Trophoblast cell (in vitro differentiated cells and primary cell): ENCODE data around the gene NUCB2.

Source experiments
- DNase-seq, 2 donors: peaks; one replicate each; pipeline ENCODE4 v3.0.0-alpha.2; 2016
- H2AFZ ChIP-seq: 2 replicates; pipeline ENCODE4 v1.6.1; 2013; ENCODE audit warnings: low read length, moderate library complexity, mild to moderate bottlenecking; ENCODE audit not compliant: insufficient read depth, poor library complexity
- H2AK5ac ChIP-seq: 2 replicates; pipeline ENCODE4 v1.6.1; 2013; ENCODE audit warnings: mild to moderate bottlenecking, low read length
- H2BK120ac ChIP-seq: 2 replicates; pipeline ENCODE4 v1.6.1; 2013; ENCODE audit warnings: low read length, mild to moderate bottlenecking, moderate library complexity; ENCODE audit not compliant: insufficient read depth, poor library complexity
- H2BK12ac ChIP-seq: 2 replicates; pipeline ENCODE4 v1.6.1; 2013; ENCODE audit warnings: mild to moderate bottlenecking, low read length, moderate library complexity
- H2BK5ac ChIP-seq: 2 replicates; pipeline ENCODE4 v1.6.1; 2013; ENCODE audit warnings: low read length, low read depth, moderate library complexity, mild to moderate bottlenecking; ENCODE audit not compliant: poor library complexity
- H3K14ac ChIP-seq: 2 replicates; pipeline ENCODE4 v1.6.1; 2013; ENCODE audit warnings: mild to moderate bottlenecking, low read length
- H3K18ac ChIP-seq: 2 replicates; pipeline ENCODE4 v1.6.1; 2013; ENCODE audit warnings: mild to moderate bottlenecking, low read length
- H3K23ac ChIP-seq: 2 replicates; pipeline ENCODE4 v1.6.1; 2013; ENCODE audit warnings: low read length
- H3K27ac ChIP-seq: 2 replicates; pipeline ENCODE4 v1.5.1; 2013; ENCODE audit warnings: low read depth, mild to moderate bottlenecking, inconsistent platforms, low read length, moderate library complexity
- H3K27me3 ChIP-seq: 2 replicates; pipeline ENCODE4 v1.6.1; 2013; ENCODE audit warnings: inconsistent platforms, mild to moderate bottlenecking, low read length, moderate library complexity; ENCODE audit not compliant: insufficient read depth
- H3K36me3 ChIP-seq, 2 experiments: 1 replicate in 1 of 2; 2 replicates in 1 of 2; pipeline ENCODE4 v1.6.1; 2013; ENCODE audit warnings: low read length in 2 of 2, mild to moderate bottlenecking in 2 of 2, moderate library complexity in 1 of 2; ENCODE audit not compliant: insufficient read depth in 2 of 2, control insufficient read depth in 1 of 2
- H3K4ac ChIP-seq: 2 replicates; pipeline ENCODE4 v1.6.1; 2013; ENCODE audit warnings: low read depth, mild to moderate bottlenecking, low read length, moderate library complexity
- H3K4me1 ChIP-seq, 2 experiments: 1 replicate in 1 of 2; 2 replicates in 1 of 2; pipeline ENCODE4 v1.6.1; 2013; ENCODE audit warnings: low read length in 2 of 2, mild to moderate bottlenecking in 2 of 2, moderate library complexity in 1 of 2; ENCODE audit not compliant: insufficient read depth in 2 of 2, control insufficient read depth in 1 of 2
- H3K4me2 ChIP-seq: 2 replicates; pipeline ENCODE4 v1.6.1; 2013; ENCODE audit warnings: inconsistent platforms, mild to moderate bottlenecking, low read length, moderate library complexity
- H3K4me3 ChIP-seq: 2 replicates; pipeline ENCODE4 v1.5.1; 2013; ENCODE audit warnings: mild to moderate bottlenecking, low read depth, low read length, inconsistent platforms
- H3K79me1 ChIP-seq: one replicate; pipeline ENCODE4 v1.6.1; 2013; ENCODE audit warnings: low read length
- H3K79me2 ChIP-seq: 2 replicates; pipeline ENCODE4 v1.6.1; 2013; ENCODE audit warnings: low read length, mild to moderate bottlenecking; ENCODE audit not compliant: control insufficient read depth, insufficient read depth, poor library complexity
- H3K9ac ChIP-seq: 2 replicates; pipeline ENCODE4 v1.6.1; 2013; ENCODE audit warnings: mild to moderate bottlenecking, low read length
- H3K9me3 ChIP-seq: 2 replicates; pipeline ENCODE4 v1.6.1; 2013; ENCODE audit warnings: low read depth, mild to moderate bottlenecking, control low read depth, inconsistent platforms, low read length; ENCODE audit not compliant: insufficient read depth
- H4K12ac ChIP-seq: 2 replicates; pipeline ENCODE4 v1.6.1; 2013; ENCODE audit warnings: low read depth, mild to moderate bottlenecking, low read length, moderate library complexity
- H4K8ac ChIP-seq: 2 replicates; pipeline ENCODE4 v1.6.1; 2013; ENCODE audit warnings: low read depth, mild to moderate bottlenecking, low read length, moderate library complexity
- H4K91ac ChIP-seq: one replicate; pipeline ENCODE4 v1.6.1; 2013; ENCODE audit warnings: low read depth, mild to moderate bottlenecking, low read length, moderate library complexity
- WGBS: extraction: QIAGEN DNeasy Blood & Tissue Kit; methylation state at CpG from one replicate; pipeline ENCODE4 v1.1.7; 2013; ENCODE audit warnings: missing lambda C conversion rate; ENCODE audit not compliant: insufficient read length, insufficient coverage; ENCODE audit errors: extremely low coverage; 5-methylcytosine and 5-hydroxymethylcytosine counted together

NUCB2 gene

DNA sequence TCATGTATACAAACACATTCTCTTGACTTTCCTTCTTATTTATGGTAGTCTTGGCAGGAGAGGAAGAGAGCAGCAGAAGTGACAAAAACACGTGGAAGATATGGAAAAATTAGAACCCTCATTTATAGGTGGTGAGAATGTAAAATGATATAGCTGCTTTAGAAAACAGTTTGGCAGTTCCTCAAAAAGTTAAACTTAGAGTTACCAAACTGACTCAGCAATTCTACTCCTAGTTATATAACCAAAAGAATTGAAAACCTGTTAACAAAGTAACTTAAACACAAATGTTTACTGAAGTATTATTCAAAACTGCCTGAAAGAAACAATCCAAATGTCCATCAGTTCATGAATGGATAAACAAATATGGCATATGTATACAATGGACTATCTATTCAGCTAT, 16.8 kb downstream of the NUCB2 start:
- Histone ChIP-seq H3K36me3 (peaks cover 0 to 2% of the 10 kb centered on the region in 2 experiments), H3K9me3 (no peaks in the 10 kb centered on the region)

DNA sequence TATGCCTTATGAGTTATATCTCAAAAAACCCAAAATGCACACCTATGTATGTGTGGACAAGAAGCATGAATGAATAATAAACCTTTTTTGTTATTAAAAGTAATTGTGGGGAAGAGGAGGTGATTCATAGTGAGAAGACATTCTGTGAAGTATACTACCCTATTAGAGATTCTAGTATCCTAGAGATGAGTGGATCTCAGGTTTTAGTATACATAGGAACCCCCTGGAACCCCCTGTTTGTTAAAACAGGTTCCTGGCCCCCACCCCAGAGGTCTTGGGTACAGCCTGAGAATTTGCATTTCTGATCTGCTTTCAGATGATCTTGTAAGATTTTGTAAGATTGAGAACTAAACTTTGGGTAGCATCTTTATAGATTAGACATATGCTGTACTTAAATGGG, 17.5 kb downstream of the NUCB2 start:
- no peak overlapping the region for H3K23ac ChIP-seq
- no peak overlapping the region for H3K4me2 ChIP-seq
- H2BK12ac ChIP-seq: no peak overlapping the region
- no peaks in the 10 kb centered on the region for H3K9me3 ChIP-seq
- H2AFZ ChIP-seq: no peak overlapping the region
- H3K36me3 ChIP-seq: no peaks in the 10 kb centered on the region
- no peaks in the 10 kb centered on the region for H3K27me3 ChIP-seq
- no peak overlapping the region for H3K18ac ChIP-seq
- no peak overlapping the region for H3K4me3 ChIP-seq
- no peak overlapping the region for H4K91ac ChIP-seq
- DNase-seq: no peak
- H3K4me1 ChIP-seq: no peaks in the 10 kb centered on the region
- no peaks in the 10 kb centered on the region for H3K79me2 ChIP-seq
- H3K79me1 ChIP-seq: no peaks in the 10 kb centered on the region
- H4K12ac ChIP-seq: no peak overlapping the region
- H2BK120ac ChIP-seq: no peak overlapping the region
- H3K27ac ChIP-seq: no peak overlapping the region
- H3K4ac ChIP-seq: no peak overlapping the region
- H4K8ac ChIP-seq: no peak overlapping the region
- H3K14ac ChIP-seq: no peak overlapping the region
- H2AK5ac ChIP-seq: no peak overlapping the region
- no peak overlapping the region for H3K9ac ChIP-seq
- no peak overlapping the region for H2BK5ac ChIP-seq

More for the DNA sequence above, 16.8 kb downstream of the NUCB2 start:
- WGBS: no CpG with 5 or more reads among the region's 1 CpG
- Histone ChIP-seq H3K9ac (no peak overlapping the region), H3K23ac (no peak overlapping the region), H2BK12ac (no peak overlapping the region), H4K12ac (no peak overlapping the region), H3K4me3 (no peak overlapping the region), H4K91ac (no peak overlapping the region), H3K27ac (no peak overlapping the region), H2AFZ (no peak overlapping the region), H4K8ac (no peak overlapping the region), H3K4me2 (no peak overlapping the region), H3K4ac (no peak overlapping the region), H3K79me2 (no peaks in the 10 kb centered on the region), H2AK5ac (no peak overlapping the region), H2BK5ac (no peak overlapping the region), H3K14ac (no peak overlapping the region), H3K18ac (no peak overlapping the region), H3K27me3 (no peaks in the 10 kb centered on the region), H3K4me1 (no peaks in the 10 kb centered on the region), H2BK120ac (no peak overlapping the region), H3K79me1 (no peaks in the 10 kb centered on the region)
- DNase-seq: no peak

DNA sequence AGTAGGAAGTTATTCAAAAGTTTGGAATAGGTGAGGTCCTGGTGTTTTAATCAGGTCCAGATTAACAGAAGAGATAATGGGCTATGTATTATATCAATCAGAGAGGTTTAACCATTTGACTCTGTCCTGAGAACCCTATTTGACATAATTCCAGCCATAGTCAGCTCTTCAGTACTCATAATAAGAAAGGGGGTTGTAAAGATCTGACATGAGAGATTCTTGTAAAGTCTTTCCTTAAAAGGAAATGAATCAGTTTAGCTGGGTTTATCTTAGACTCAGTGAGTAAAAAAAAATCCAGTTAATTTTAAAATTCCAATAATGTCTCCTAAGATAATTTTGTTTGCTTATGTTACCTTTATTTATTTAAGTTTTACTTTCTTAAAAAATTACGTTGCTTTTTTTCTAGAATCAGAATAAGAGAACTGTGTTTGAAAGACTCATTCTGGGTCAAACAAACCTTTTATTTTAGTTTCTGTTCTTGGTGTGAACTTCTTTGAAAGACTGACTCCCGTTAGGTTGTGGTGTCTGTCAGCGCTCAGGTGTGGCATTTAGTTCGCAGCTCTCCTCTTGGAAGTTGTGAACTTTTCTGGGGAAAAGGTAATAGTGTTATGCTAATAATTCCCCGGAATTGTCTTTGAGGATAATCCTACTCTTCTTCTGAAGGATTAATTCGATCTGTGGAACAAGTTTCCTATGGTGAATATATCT, 20.5 kb downstream of the NUCB2 start:
- Histone ChIP-seq H3K23ac (no peak overlapping the region), H3K4me2 (no peak overlapping the region), H3K14ac (no peak overlapping the region), H4K12ac (no peak overlapping the region), H2BK12ac (no peak overlapping the region), H3K4me3 (no peak overlapping the region), H3K79me2 (no peaks in the 10 kb centered on the region), H2BK120ac (no peak overlapping the region), H3K9me3 (no peaks in the 10 kb centered on the region), H3K18ac (no peak overlapping the region), H3K79me1 (no peaks in the 10 kb centered on the region), H3K4ac (no peak overlapping the region), H3K27me3 (no peaks in the 10 kb centered on the region), H3K9ac (no peak overlapping the region), H3K4me1 (no peaks in the 10 kb centered on the region), H2AK5ac (no peak overlapping the region), H3K27ac (no peak overlapping the region), H2BK5ac (no peak overlapping the region), H2AFZ (no peak overlapping the region), H4K91ac (no peak overlapping the region), H3K36me3 (peaks cover 0 to 1% of the 10 kb centered on the region in 2 experiments), H4K8ac (no peak overlapping the region)
- no CpG with 5 or more reads among the region's 6 CpGs for WGBS
- DNase-seq: no peak

DNA sequence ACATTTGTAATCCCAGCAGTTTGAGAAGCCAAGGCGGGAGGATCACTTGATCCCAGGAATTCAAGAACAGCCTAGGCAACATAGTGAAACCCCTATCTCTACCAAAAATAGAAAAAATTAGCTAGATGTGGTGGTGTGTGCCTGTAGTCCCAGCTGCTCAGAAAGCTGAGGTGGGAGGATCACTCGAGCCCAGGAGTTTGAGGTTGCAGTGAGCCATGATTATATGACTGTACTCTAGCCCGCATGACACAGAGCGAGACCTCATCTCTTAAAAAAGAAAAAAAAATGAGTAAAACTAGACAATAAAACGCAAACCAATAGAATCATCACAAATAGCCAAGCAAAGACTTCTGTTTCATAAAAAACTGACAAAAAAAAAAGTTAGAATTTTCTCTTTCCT, 21.8 kb downstream of the NUCB2 start:
- H2BK12ac ChIP-seq: no peak overlapping the region
- H3K18ac ChIP-seq: no peak overlapping the region
- no peak overlapping the region for H2BK5ac ChIP-seq
- no peak overlapping the region for H3K9ac ChIP-seq
- no peak overlapping the region for H3K4me3 ChIP-seq
- no peak overlapping the region for H3K4ac ChIP-seq
- H3K23ac ChIP-seq: no peak overlapping the region
- no peak overlapping the region for H2BK120ac ChIP-seq
- H3K79me1 ChIP-seq: no peaks in the 10 kb centered on the region
- no peak for DNase-seq
- H3K79me2 ChIP-seq: no peaks in the 10 kb centered on the region
- H3K14ac ChIP-seq: no peak overlapping the region
- no peak overlapping the region for H3K27ac ChIP-seq
- H2AK5ac ChIP-seq: no peak overlapping the region
- no peaks in the 10 kb centered on the region for H3K27me3 ChIP-seq
- no peaks in the 10 kb centered on the region for H3K9me3 ChIP-seq
- no peak overlapping the region for H4K91ac ChIP-seq
- H3K4me1 ChIP-seq: no peaks in the 10 kb centered on the region
- H2AFZ ChIP-seq: no peak overlapping the region
- WGBS: no CpG with 5 or more reads among the region's 5 CpGs
- H4K8ac ChIP-seq: no peak overlapping the region
- no peak overlapping the region for H4K12ac ChIP-seq
- no peak overlapping the region for H3K4me2 ChIP-seq
- H3K36me3 ChIP-seq: peaks cover 0 to 1% of the 10 kb centered on the region in 2 experiments
